ENCODE measurements around the gene ABCC5. TPM values are rescaled to one million over a fixed set of nuclear protein-coding genes. Genes with fewer than 3 reads are reported as not detected.
A peak's percentile ranks its signal among the peaks of the same experiment; 100 is the strongest.

Gene ABCC5
- total RNA-seq, 1 donor from 2014 or later: 109 TPM

DNA sequence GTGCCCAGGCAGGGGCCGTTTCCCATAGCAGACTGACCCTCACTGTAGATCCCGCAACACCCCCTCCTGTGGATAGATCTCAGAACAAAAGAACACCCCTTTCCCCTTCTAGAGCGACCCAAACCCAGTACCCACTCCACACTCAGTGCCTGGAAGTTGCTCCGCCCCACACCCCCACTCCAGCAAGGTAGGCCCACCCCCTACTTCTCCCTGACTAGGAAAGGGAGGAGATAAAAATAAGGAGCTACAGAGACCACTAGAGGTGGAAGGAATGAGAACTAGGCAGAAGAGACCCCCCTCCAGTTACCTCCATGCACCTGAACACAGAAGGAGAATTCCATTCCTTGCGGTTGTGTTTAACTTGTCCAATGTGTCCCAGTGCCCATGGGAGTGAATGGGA, 102.8 kb downstream of the ABCC5 start:
- Mint-ChIP-seq H3K27ac (no peak overlapping the region), H3K4me1 (ENCODE audit: low read depth) (peaks cover 8% of the 10 kb centered on the region), H3K4me3 (ENCODE audit: low read depth) (no peak overlapping the region), H3K9me3 (ENCODE audit: low read depth) (no peaks in the 10 kb centered on the region), H3K36me3 (ENCODE audit: insufficient read depth) (peaks cover 4% of the 10 kb centered on the region), H3K27me3 (peaks cover 20% of the 10 kb centered on the region)
- no peak for DNase-seq (ENCODE audit: low spot score, unreplicated experiment)
- no peak for TF ChIP-seq CTCF (IDR thresholded peaks at IDR 0.05; ENCODE audit: unreplicated experiment)

GRCh38 chr3:183913580-183913920, 104.1 kb downstream of the ABCC5 start:
- Mint-ChIP-seq H3K27me3 (peaks cover 20% of the 10 kb centered on the region), H3K36me3 (ENCODE audit: insufficient read depth) (no peaks in the 10 kb centered on the region), H3K27ac (peak overlapping the region; percentile 67), H3K4me1 (ENCODE audit: low read depth) (peaks cover 8% of the 10 kb centered on the region), H3K9me3 (ENCODE audit: low read depth) (no peaks in the 10 kb centered on the region), H3K4me3 (ENCODE audit: low read depth) (no peak overlapping the region)
- TF ChIP-seq CTCF (IDR thresholded peaks at IDR 0.05; ENCODE audit: unreplicated experiment): no peak
- no peak for DNase-seq (ENCODE audit: low spot score, unreplicated experiment)

GRCh38 chr3:183912895-183913579, 104.6 kb downstream of the ABCC5 start:
- no peaks in the 10 kb centered on the region for H3K9me3 Mint-ChIP-seq (ENCODE audit: low read depth)
- H3K27ac Mint-ChIP-seq: peak overlapping the region; percentile 67
- no peaks in the 10 kb centered on the region for H3K36me3 Mint-ChIP-seq (ENCODE audit: insufficient read depth)
- peaks cover 8% of the 10 kb centered on the region for H3K4me1 Mint-ChIP-seq (ENCODE audit: low read depth)
- DNase-seq (ENCODE audit: low spot score, unreplicated experiment): no peak
- no peak overlapping the region for H3K4me3 Mint-ChIP-seq (ENCODE audit: low read depth)
- peaks cover 20% of the 10 kb centered on the region for H3K27me3 Mint-ChIP-seq
- no peak for TF ChIP-seq CTCF (IDR thresholded peaks at IDR 0.05; ENCODE audit: unreplicated experiment)

- Mint-ChIP-seq H3K36me3 (ENCODE audit: insufficient read depth) (no peaks in the 10 kb centered on the region), H3K4me3 (ENCODE audit: low read depth) (no peak overlapping the region), H3K9me3 (ENCODE audit: low read depth) (no peaks in the 10 kb centered on the region), H3K27me3 (peaks cover 24% of the 10 kb centered on the region), H3K27ac (no peak overlapping the region), H3K4me1 (ENCODE audit: low read depth) (peaks cover 8% of the 10 kb centered on the region)
- DNase-seq (ENCODE audit: low spot score, unreplicated experiment): no peak
- no peak for TF ChIP-seq CTCF (IDR thresholded peaks at IDR 0.05; ENCODE audit: unreplicated experiment)
These were observed 105.7 kb downstream of the ABCC5 start for GRCh38 chr3:183911763-183912506.

DNA sequence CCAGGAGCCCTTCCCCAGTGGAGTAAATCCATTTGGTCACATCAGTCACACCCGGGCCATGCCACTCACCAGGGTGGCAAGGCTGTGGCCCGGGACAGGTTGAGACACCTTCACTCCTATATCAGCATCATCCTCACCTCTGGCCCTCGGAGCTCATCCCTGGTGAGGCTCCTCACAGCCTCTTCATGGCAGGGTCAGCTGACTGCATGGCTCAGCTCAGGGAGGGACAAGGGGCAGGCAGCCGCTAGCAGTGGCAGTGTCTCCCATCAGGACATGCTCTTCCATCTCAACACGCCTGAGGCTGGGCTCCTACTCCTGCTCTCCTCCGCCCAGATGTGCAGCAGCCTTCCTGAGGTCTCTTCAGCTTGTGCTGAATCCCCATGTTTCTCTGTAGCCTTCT, 106.6 kb downstream of the ABCC5 start:
- H3K4me3 Mint-ChIP-seq (ENCODE audit: low read depth): no peak overlapping the region
- H3K27ac Mint-ChIP-seq: no peak overlapping the region
- H3K4me1 Mint-ChIP-seq (ENCODE audit: low read depth): peaks cover 8% of the 10 kb centered on the region
- no peak for TF ChIP-seq CTCF (IDR thresholded peaks at IDR 0.05; ENCODE audit: unreplicated experiment)
- no peak for DNase-seq (ENCODE audit: low spot score, unreplicated experiment)
- H3K36me3 Mint-ChIP-seq (ENCODE audit: insufficient read depth): no peaks in the 10 kb centered on the region
- H3K27me3 Mint-ChIP-seq: peaks cover 24% of the 10 kb centered on the region
- H3K9me3 Mint-ChIP-seq (ENCODE audit: low read depth): no peaks in the 10 kb centered on the region
